HL-60 (cell line): ENCODE data around the gene ATP10A.

Source experiments
- CTCF ChIP-seq: IDR thresholded peaks from one replicate; pipeline ENCODE4 v1.5.1; 2011; ENCODE audit warnings: low read length, control low read depth, inconsistent platforms; ENCODE audit not compliant: insufficient read depth
- GABPA ChIP-seq: IDR thresholded peaks from 2 replicates; pipeline ENCODE4 v1.6.1; 2012; ENCODE audit warnings: low read depth
- REST ChIP-seq: IDR thresholded peaks from 2 replicates; pipeline ENCODE4 v1.6.1; 2012; ENCODE audit warnings: low read depth; ENCODE audit not compliant: insufficient replicate concordance

GRCh38 chr15:25711164-25711563 is 152.0 kb downstream of the ATP10A start:
- TF ChIP-seq REST = no peak
- no peak for TF ChIP-seq GABPA
- no peak for TF ChIP-seq CTCF
